HG03439 (cell line): Measurements from ENCODE around the gene PDE3B.
"Not testable (repeated sequence)": the region's sequence is repeated elsewhere in the genome, so short reads cannot be mapped to it uniquely, and the experiment has no call there.

ENCODE experiments used
- ATAC-seq: cut with Tn5 transposase; IDR thresholded peaks from one replicate; pipeline ENCODE4 v1.9.1; 2021; ENCODE audit warnings: mild to moderate bottlenecking, moderate library complexity; ENCODE audit not compliant: unreplicated experiment

Gene PDE3B

DNA sequence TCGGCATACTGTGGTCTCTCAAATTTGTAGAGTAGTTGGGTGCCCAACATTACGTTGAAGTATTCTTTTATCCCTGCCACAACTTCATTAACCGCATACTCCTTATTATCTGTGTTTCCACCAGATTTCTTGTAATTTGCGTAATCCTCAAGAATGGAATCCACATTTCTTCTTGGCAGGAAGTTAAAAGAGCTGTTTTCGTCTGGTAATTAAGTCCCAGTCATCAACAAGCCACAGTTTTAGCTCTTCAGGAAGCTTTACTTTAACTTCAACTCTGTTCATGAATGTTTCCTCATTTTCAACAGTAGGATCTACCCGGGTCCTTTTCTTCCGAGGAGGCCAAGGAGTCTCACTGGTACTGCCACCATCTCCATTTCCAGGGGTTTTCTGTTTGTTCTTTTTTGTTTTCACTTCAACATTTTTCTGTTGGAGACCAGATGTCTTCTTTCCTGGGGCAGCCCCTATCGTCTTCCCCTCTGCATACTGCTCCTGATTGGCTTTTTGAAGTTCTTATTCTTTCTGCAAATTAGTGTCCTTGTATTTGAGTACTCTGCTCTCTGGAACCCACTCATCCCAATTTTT lies 30.3 kb downstream of the PDE3B start:
- no peak for ATAC-seq

DNA sequence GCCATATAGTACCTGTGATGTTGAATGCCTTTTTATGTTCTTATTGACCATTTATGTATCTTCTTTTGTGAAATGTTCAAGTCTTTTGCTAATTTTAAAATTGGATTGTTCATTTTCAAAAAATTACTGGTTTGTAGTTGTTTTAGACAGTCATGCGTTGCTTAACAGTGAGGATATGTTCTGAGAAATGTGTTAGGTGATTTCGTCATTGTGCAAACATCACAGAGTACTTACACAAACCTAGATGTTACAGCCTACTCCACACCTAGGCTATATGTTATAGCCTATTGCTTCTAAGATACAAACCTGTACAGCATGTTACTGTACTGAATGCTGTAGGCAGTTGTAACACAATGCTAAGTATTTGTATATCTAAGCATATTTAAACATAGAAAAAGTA lies 32.5 kb downstream of the PDE3B start:
- no peak for ATAC-seq

DNA sequence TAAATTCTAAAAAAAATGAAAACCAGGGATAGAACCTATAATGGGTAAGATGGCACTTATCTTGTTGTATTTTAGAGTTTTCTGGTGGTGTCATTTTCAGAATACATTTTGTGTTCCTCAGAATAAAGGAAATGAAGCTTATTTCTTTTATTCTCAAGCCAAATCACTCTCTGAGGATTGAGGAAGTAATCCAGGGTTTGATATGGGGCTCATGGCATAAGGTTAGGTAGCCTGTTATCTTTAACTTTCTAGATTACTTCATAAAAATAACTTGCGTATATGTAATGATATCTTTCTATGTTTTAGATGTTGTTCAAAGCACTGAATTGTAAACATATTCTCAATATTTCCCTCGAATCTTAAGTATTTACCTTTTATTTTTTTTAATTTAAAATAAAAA lies 33.5 kb downstream of the PDE3B start:
- no peak for ATAC-seq

DNA sequence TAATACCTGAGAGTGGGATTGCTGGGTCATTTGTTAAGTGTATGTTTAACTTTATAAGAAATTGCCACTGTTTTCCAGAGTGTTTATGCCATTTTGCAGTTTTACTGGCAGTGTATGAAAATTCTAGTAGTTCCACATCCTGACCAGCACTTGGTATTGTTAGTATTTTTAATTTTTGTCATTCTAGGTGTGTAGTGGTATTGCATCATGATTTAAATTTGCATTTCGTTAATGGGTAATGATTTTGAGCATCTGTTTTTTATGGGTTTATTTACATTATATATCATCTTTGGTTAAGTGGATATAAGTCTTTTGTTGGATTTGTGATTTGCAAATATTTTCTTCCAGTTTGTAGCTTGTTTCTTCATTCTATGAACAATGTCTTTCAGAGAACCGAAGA lies 34.7 kb downstream of the PDE3B start:
- no peak for ATAC-seq

DNA sequence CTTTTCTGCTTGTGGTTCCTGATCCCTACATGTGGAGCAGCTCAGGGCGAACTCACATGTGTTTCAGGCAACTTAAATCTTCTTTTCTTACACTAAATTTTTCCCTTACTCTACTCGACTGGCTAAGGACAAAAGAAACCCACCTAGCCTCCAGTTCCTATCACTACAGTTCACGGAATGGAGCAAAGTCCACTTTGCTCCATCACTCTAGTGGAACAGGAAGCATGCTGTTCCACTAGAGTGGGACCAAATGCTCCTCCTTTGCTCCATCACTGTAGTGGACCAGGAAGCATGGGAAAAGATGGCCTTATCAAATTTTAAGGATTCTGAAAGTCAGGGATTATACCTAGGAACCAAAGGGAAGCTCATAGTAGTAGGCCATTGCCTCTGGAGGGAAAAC lies 36.1 kb downstream of the PDE3B start:
- ATAC-seq, result no peak

DNA sequence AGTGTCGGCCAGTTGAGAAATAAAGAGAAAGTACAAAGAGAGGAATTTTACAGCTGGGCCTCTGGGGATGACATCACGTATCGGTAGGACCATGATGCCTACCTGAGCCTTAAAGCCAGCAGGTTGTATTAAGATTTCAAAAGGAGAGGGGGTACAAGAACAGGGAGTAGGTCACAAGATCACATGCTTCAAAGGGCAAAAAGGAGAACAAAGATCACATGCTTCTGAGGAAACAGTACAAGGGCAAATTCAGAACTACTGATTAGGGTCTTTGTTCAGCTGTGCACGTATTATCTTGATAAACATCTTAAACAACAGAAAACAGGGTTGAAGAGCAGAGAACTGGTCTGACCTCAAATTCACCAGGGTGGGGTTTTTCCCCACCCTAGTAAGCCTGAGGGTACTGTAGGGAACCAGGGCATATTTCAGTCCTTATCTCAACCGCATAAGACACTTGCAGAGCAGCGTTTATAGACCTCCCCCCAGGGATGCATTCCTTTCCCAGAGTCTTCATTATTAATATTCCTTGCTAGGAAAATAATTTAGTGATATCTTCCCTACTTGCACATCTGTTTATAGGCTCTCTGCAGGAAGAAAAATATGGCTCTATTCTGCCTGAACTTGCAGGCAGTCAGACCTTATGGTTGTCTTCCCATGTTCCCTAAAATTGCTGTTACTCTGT lies 40.8 kb downstream of the PDE3B start:
- ATAC-seq, result not testable (repeated sequence)

DNA sequence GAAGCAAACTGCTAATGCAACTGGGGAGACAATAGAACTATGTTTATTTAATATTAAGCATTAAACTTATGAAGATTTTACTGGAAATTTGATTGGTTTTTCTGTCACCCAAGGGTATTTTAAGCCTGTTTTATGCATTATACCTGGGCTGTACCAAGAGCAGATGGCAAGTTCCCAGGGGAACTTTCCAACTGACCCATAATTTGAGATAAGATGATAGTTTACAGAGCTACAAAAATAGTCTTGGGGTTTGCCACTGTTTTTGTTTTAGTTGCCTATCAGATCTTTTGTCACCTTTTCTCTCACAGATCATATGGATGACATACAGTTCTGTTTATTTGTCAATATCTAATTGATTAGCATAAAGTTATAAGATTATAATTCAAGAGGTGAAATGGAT lies 43.9 kb downstream of the PDE3B start:
- no peak for ATAC-seq

DNA sequence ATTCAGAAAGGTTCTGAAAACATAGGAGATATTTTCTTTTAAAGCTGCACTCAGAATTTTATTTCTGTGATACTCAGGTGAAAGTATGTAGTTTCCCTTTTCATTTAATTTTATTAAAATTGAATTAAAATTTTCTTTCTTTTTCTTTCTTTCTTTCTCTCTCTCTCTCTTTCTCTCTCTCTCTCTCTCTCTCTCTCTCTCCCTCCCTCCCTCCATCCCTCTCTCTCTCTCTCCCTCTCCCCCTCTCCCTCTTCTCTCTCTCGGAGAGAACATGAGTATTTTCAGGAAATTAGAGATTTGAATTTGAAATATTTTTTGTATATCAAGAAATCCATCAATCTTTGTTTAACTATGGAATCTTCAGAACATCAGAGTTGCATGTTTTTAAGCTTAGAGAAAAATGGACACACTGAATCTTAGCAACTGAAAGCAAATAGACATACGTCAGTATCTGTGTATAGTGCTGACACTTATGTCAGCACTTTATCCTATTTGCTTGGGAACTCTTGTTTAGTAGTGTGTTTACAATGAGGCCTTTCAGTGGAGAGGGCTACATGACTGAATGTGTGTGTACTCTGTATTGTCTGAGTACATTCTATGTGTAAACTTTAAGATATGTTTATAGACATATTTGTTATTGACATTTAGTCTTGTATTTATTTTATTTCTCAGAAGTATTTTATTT lies 44.5 kb downstream of the PDE3B start:
- no peak for ATAC-seq

DNA sequence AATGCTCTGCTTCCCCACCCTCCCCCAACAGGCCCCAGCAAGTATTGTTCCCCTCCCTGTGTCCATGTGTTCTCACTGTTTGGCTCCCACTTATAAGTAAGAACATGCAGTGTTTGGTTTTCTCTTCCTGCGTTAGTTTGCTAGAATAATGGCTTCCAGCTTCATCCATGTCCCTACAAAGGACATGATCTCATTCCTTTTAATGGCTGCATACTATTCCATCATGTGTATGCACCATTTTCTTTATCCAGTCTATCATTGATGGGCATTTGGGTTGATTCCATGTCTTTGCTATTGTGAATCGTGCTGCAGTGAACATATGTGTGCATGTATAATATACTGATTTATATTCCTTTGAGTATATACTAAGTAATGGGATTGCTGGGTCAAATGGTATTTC lies 52.1 kb downstream of the PDE3B start:
- not testable (repeated sequence) for ATAC-seq

DNA sequence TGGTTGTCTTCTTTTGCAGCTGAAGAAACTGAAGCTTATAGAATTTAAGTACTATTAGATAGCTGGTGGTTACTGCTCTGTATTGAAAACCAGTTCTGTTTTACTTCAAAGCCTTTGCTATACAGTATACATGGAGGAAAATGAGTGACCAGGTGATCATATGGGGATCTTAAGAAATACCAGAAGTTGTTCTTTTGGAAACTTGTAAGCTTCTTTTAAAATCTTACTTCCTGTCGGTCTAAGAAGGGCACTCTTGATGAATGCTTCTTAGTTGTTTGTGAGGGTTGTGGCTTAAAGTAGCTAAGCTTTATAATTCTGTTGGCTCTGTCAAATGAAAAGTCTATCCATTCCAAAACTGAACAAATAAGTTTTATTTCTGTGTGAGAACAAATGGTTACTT lies 55.2 kb downstream of the PDE3B start:
- ATAC-seq, result no peak

DNA sequence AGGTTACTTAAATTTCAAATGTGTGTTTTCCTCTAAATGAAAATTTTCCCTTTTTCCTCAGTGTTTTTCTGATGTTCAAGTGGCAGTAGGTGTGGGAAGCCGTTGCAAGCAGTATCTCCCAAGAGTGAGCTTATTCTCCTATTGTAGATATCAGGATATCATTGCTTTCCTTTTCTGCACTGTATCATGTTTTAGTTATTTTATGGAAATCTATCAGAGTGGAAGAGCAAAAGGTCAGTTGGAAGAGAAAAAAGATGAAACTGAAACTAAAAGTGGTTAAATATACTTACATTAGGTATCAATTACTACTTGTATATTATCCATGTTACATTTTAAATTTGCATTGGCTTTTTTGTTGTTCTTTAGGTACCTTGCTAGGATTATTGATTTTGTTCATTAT lies 57.0 kb downstream of the PDE3B start:
- ATAC-seq, result no peak

DNA sequence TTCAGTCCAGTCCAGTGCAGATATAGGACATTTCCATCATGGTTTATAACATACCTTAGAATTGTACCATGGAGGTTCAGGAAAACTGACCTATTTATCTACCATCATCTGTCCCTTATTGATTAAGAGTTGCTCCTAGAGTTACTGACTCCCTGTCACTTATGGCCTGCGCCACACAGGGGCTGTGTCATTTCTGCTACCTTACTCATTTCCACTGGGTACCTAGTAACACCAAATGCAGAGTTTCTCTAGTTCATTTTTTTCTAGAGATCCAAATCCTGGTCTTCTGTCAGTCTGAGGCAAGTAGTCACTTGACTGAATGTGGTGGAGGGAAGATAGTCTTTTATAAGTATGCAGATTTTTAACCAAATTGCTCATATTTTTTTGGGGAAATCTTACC lies 59.2 kb downstream of the PDE3B start:
- ATAC-seq, result no peak

DNA sequence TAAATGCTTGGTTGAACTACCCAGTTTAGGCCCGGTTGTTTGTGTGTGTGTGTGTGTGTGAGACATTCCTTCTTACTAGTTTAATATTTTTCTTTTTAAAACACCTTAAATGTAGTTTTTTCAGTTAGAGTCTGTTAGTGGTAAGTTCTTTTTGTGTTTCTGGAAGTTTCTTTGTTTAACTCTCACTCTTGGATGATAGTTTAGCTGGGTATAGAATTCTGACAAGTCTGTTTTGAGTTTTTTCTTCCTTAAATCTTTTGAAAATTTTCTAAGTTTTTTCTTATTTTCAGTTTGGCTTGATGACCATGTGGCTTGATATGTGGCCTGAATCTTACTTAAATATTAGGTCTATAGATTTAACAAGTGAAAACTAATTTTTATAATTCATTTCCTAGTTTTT lies 60.1 kb downstream of the PDE3B start:
- ATAC-seq, result no peak

DNA sequence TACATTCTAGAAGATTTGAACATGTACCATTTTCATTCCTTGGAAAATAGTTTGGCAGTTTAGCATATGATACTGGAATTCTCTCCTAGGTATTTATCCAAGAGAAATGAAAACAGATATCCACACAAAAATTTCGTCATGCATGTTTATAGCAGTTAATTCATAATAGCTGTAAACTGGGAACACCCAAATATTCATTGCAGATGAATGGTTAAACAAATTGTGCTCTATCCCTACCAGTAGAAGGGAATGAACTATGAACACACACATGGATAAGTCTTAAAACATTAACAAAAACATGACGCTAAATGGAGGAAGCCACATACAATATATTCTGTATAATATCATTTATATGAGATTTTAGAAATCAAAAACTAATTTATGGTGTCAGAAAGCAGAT lies 61.5 kb downstream of the PDE3B start:
- no peak for ATAC-seq

DNA sequence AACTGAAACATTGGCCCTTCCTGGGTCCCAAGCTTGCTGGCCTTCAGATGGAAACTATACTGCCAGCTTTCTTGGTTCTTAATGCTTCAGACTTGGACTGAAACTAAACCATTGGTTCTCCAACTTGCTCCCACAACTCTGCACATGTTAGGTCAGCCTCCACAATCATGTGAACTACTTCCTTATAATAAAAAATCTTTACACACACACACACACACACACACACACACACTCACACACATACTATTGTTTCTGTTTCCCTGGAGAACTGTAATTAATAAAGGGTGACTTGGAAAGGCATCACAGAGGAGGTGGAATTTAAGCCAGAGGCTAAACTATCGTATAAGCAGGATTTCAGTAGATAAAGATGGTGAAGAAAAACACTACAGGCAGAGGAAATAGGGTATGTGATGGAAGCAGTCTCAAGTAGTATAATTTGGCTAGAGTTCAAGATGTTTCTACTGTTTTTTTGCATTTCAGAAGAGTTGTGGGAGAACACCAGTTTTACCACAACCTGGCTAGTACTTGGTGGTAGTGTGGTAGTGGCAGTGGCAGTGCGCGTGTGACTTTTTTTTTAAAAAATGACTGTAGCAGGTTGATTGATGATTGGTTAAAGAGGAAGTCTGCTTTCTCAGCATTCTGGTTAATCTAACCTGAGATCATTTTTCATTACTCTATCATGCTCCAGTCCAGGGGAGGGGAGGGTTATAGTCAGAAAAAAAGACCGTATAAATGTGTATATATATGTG lies 70.1 kb downstream of the PDE3B start:
- no peak for ATAC-seq

DNA sequence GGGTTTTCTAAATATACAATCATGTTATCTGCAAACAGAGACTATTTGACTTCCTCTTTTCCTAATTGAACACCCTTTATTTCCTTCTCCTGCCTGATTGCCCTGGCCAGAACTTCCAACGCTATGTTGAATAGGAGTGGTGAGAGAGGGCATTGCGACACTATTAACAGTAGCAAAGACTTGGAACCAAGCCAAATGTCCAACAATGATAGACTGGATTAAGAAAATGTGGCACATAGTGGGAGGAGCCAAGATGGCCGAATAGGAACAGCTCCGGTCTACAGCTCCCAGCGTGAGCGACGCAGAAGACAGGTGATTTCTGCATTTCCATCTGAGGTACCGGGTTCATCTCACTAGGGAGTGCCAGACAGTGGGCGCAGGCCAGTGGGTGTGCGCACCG lies 72.1 kb downstream of the PDE3B start:
- not testable (repeated sequence) for ATAC-seq

DNA sequence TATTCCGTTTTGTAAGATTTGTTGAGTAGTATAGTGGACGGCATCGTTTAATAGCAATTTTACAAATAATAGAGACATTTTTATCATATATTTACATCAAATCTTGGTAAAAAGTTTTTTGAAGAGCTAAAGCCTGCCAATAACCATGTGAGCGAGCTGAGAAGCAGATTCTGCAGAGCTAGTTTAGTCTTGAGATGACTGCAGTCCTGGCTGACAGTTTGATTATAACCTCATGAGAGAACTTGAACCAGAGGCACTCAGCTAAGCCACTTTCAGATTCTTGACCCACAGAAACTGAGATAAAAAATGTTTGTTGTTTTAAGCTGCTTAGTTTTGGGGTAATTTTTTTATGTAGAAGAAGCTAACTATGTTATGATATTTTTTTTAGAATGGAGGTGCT lies 78.9 kb downstream of the PDE3B start:
- ATAC-seq, result no peak

DNA sequence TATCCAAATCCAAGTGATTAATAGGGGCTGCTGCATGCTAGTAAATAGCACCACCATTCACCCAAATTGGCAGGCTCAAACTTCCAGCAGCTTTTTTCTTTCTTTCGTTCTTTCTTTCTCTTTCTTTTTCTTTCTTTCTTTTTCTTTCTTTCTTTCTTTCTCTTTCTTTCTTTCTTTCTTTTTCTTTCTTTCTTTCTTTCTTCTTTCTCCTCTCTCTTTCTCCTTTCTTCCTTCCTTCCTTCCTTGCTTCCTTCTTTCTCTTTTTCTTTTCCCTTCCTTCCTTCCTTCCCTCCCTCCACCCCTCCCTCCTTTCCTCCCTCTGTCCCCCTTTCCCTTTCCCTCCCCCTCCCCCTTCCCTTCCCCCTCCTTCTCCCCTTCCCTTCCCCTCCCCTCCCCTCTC lies 81.5 kb downstream of the PDE3B start:
- ATAC-seq, result no peak

DNA sequence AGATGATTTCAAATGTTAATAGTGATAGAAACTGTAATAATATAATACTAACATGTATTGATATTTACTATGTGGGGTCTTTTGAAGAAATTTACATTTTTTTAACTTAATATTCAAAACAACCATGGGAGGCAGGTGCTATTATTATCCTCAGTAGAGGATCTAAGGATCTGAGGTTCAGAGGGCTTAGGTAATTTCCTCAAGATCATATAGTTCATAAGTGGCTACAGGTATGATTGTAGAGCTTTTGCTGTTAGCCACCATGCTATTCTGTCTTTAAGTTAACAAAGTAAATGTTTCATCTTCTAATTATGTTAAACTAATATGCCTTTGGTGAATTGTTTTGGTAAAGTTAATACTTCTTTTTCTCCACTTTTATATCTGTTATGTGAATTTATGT lies 83.6 kb downstream of the PDE3B start:
- no peak for ATAC-seq

DNA sequence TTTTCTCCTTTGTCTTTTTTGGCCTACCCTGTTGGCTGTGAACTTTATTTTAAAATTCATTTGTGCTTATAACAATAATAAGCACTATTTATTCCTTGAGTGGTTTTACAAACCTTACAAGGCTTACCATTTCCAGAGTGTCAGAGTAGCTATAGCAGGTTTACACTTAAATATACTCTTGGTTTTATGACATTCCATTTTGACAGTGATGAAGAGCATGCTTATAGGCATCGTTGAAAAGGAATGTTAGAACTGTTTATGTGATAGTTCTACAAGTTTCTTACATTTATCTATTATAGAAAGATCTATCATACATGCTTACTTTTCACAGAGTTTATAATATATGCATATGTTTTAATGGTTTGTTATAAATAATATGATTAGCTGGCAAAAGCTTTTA lies 84.1 kb downstream of the PDE3B start:
- no peak for ATAC-seq

DNA sequence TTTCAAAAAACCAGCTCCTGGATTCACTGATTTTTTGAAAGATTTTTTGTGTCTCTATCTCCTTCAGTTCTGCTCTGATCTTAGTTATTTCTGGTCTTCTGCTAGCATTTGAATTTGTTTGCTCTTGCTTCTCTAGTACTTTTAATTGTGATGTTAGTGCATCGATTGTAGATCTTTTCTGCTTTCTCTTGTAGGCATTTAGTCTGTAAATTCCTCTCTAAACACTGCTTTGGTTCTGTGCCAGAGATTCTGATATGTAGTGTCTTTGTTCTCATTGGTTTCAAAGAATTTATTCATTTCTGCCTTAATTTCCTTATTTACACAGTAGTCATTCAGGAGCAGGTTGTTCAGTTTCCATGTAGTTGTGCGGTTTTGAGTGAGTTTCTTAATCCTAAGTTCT lies 96.9 kb downstream of the PDE3B start:
- ATAC-seq, result not testable (repeated sequence)

DNA sequence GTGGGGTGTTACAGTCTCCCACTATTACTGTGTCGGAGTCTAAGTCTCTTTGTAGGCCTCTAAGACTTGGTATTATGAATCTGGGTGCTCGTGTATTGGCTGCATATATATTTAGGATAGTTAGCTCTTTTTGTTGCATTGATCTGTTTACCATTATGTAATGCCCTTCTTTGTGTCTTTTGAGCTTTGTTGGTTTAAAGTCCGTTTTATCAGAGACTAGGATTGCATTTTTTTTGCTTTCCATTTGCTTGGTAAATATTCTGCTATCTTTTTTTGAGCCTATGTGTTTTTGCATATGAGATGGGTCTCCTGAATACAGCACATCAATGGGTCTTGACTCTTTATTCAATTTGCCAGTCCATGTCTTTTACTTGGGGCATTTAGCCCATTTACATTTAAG lies 97.6 kb downstream of the PDE3B start:
- ATAC-seq, result no peak
